Activated T-helper 1 cell treated with anti-CD3 and anti-CD28 coated beads, Interleukin-2, amount 50 U/mL, for 16 hours (primary cell): ENCODE measurements around the gene PSMG4.
A peak's percentile ranks its signal among the peaks of the same experiment; 100 is the strongest.

Experiments used
- DNase-seq, 2 donors: peaks; one replicate each; pipeline ENCODE4 v3.0.0-alpha.2; 2020; ENCODE audit warnings: low read depth in 1 of 2, low spot score in 1 of 2

The PSMG4 gene

DNA sequence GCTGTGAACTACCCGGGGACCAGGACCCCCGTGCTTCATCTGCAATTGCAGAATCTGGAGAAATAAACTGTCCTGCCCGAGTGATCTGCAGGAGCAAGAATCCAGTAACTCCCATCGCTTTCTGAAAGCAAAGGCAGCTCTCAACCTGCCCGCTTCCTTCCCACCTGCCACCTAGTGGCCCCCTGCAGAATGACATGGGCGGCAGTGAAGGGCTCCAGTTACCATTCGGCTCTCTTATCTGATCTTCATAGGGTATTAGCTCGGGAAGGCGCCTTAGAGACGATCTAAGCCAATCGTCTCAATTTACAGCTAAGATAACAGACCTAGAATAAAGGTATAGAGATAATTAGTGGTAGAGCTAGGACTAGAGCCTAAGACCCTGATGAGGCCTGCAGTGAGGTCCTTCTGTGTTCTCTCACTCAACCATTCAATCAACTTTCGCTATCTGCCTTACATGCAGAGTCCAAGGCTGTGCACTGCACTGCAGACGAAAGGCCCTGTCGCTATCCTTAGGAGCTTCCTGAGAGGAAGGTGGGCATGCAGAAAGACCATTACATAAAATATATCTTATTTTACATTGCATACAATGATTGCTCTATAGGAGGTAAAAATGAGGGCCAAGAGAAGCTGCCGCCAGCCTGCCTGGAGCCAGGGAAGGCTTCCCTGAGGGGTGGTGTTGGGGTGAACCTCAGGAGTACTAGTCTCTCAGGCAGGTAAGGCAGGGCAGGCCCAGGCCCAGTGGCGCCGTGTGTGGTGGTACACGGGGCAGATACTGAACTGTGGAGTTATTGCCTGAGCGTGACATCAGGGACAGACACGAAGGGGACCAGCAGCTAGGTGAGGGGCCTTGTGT lies 7.1 kb upstream of the PSMG4 start:
- peak; percentile 61 to 65 for DNase-seq

DNA sequence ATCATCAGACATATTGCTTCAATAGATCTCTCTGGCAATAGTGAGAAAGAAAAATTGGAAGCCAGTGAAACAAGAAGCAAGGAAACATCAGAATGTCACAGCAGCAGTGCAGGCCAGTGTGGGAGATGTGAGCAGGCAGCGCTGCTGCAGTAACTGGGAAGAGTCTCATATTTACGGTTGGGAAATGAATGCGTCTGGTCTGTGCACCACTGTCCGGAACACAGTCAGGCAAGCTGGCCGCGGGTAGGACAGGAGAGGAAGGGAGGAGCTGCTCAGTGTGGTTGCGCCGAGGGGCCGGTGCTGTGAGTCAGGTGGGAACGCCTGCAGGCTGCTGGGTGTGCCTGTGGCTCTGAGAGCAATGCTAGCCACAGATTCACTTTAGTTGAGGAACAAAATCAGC lies 6.4 kb upstream of the PSMG4 start:
- DNase-seq, result no peak

DNA sequence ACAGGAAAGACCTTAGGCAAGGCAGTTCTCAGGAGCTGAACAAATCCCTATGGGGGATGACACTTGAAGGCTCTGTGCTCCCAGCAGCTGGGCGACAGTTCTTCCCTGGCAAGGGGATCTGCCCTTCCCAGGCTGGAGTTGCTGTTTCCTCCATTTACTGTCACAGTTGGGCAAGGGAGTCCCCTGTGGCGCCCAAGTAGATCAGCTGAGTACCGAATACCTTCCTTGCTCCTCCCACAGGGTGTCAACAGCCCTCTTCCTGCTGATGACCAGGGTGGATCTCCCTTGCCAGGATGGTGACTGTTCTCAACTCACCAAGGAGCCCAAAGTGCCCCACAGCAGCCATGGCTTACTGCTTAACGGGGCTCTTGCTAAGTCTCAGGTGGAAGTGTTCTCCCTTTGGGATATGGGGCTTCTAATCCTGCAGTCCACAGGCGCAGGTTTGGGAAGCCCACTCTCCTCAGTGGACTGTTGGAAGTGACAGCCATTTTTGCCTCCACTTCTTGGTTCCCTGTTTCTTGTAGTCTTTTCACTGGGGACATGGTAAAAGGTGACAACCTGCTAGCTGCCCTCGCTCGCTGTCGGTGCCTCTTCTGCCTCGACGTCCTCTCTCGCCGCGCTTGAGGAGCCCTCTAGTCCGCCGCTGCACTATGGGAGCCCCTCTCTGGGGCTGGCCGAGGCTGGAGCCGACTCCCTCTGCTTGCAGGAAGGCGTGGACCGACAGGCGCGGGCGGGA lies 5.7 kb upstream of the PSMG4 start:
- no peak for DNase-seq

DNA sequence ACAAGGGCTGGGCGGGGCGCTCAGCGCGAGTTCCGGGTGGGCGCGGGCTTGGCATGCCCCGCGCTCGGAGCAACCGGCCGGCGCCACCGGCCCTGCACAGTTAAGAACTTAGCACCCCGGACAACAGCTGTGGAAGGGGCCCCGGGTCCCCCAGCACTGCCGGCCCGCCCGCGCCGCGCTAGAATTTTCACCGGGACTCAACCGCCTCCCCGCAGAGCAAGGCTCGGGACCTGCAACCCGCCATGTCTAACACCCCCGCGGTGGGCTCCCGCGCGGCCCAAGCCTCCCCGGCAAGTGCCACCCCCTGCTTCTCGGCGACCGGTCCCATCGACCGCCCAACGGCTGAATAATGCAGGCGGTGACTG lies 5.2 kb upstream of the PSMG4 start:
- no peak for DNase-seq

DNA sequence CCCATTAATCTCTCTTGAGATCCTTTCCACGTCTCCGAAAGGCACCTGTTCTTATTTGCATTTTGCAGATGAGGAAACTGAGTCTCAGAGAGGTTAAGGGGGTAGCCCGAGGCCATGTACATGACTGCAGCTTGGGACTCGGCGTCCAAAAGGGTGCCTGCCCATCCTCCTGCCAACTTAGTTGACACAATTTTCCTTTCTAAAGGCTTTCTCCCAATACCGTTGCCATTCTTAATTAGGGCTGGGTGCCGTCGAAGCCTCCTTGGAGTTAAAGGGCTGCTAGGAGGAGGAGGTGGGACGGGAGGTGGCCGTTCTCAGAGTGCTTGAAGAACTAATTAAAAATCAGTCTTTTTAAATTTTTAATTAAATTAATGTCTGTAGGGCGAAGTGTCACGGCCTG lies 546 bp upstream of the PSMG4 start:
- no peak for DNase-seq

DNA sequence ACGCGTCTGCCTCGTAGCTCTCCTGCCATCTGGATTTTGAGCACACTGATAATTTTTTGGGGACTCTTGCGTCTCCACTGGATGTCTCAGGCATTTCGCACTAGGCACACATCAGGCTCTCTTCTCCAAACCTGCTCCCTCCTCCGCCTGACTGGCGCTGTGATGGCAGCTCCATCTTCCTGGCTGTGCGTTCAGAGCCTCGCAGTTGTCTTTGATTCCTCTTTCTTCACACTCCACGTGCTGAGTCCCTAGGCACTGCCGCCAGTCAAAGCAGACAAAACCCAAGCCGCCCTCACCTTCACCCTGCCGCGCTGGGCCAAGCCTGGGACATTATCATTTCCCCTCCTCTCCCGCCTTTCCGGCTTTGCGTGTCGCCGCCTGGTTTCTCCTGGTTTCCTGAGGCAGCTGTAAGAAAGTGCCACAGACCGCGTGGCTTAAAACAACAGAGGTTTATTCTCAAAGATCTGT lies 778 bp downstream of the PSMG4 start:
- no peak for DNase-seq

DNA sequence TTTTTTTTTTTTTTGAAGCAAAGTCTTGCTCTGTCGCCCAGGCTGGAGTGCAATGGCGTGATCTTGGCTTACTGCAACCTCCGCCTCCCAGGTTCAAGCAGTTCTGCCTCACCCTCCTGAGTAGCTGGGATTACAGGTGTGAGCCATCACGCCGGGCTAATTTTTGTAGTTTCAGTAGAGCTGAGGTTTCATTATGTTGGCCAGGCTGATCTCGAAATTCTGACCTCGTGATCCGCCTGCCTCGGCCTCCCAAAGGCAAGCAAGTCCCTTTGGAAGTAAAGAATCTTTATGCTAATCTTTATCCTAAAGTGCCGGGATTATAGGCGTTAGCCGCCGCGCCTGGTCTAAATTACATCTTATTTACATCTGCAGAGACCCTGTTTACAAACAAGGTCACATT lies 1.5 kb downstream of the PSMG4 start:
- DNase-seq, result no peak

DNA sequence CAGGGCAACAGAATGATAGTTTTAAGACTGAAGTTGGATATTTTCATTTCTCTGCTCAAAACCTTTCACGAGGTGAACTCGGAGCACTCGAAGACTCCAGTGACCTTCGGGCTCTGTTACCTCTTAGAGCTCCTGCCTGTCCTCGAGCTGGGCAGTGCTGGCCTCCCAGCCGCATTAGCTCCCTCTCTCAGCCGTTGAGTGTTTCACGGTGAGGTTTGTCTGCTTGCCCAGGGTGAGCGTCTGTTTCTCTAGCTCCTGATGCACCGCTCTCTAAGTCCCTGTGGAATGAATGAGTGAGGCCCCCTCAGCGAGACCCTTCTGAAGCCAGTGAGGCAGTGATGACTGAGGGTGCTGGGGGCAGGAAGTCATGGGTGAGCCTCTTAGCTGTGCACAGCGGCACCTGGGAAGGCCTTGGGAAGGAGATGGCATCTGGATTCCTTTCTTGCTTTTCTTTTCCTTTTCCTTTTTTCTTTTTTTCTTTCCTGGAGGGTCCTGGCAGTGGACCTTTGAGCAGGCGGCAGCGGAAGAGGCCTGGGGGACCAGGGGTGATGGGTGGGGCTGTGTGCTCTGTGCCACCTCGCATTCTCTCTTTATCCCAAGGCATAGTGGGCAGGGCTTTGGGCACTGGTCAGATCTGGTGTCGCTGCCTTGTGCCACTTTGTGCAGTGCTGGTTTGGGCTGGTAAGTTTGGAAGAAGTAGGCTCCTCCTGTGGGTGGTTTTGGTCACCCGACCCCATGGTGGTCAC lies 2.2 kb downstream of the PSMG4 start:
- DNase-seq, result no peak

DNA sequence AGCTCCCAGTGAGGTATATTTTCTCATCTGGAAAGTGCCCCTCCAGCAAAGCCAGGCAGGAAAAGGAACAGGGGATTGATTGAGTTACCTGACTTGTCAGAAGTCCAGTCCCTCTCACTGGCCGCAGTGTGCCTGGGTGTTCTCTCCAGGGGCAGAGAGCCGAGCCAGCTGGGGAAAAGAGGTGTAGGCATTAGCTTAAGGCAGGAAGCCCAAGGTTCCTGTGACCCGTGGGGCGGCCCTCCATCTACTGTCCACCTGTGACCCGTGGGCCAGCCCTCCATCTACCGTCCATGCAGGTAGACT lies 2.7 kb downstream of the PSMG4 start:
- DNase-seq, result no peak

DNA sequence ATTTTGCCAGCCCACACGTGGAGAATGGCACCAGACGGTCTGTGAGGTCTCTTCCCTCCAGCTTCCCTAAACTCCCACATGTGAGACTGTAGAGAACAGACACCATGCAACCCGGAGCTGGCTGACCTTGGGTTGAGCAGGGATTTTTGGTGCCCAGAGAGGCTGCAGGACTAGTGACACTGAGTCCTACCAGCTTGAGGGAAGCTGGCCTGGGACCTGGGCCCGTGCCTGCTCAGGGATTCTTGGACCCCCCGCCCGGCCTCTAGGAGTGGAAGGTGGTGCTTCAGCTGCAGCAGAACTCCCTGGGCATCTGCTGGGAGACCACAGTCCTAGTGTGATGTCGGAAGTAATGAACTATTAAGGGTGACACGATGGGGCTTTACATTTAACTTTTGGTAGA lies 3.2 kb downstream of the PSMG4 start:
- no peak for DNase-seq

DNA sequence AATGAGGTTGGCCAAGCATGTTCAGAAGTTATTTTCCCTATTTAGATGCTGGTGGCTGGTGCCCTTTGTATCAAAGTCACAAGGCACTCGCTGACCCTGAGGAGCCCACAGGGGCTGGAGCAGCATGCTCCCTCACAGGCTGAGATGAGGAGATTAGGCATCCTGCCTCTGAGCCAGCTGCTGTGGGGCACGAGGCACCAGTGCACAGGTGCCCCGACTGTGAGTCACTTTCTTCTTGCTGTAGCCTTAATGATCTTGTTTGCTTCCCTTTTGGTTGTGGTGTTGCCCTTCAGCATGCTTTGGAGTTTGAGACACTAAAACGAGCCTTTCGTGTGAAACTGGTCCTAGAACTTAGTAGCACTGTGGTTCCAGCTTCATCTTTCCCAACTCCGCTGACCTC lies 4.3 kb downstream of the PSMG4 start:
- no peak for DNase-seq

DNA sequence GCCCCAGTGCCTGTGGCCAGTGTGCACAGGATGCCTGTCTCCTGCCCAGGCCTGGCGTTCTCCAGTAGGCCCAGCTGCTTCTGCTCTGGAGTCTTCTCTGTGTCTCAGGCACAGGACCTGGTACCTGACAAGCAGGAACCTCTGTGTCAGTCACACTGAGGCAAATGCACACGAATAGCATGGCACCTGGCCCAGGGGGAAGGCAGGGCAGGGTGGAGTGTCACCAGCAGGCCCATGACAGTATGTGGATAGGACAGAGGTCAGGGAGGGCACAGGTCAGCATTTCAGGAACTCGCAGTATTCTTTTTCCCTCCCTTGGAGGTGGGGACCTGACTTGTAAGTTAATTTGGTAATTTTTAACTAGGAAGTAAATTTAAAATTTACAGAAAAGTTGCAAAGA lies 5.6 kb downstream of the PSMG4 start:
- DNase-seq, result no peak

DNA sequence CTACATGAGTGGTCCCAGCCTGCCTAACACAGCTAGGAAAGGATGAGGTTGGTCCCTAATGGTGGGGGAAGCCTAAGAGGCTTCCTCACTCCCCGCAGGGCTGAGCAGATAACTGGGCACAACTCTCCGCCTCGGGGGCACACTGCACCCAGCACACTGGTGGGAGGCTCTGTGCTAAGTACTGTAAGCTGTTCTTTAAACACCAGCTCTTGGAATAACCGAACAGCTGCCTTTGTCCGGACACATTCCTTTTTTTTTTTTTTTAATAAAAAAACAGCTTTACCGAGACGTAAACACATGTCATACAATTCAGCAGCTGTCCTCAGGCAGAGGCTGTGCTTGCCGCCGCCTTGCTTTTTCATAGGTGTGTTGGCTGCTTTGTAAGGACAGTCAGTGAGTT lies 6.9 kb downstream of the PSMG4 start:
- no peak for DNase-seq

DNA sequence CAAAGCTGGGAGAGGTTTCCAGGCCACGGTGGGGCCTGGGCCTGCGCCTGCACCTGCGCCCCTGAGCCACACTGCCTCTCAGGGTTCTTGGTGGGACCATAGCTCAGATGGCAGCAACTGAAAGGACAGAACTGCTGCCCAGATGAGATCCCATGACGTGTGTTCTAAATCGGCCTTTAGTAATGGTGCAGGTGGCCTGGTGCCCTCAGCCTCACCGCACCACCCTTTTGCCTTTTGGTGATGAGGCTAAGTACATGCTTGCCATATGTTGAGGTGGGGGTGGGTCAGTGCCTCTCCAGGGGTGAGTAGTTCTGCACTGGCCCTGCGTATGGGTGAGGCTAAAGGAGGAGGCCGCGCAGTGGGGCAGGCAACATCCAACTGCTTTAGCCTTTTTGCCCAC lies 7.4 kb downstream of the PSMG4 start:
- no peak for DNase-seq

DNA sequence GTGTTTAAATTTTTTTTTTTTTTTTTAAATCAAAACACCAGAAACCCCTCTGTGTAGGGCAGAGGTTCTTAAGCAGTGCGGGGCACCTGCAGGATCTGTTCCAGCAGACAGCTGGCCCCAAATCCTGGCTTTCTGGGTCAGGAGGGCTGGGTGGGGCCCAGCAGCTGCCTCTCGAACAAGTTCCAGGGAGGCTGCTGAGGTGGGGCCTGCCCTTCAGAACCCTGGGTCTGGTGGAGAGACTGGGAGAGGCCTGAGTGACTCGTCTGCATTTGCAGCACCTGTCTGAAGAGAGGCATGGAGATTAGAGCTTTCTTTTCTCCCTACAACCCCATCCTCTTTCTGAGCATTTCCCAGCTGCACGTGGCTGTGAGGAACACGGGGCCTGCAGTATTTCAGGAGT lies 8.4 kb downstream of the PSMG4 start:
- no peak for DNase-seq

DNA sequence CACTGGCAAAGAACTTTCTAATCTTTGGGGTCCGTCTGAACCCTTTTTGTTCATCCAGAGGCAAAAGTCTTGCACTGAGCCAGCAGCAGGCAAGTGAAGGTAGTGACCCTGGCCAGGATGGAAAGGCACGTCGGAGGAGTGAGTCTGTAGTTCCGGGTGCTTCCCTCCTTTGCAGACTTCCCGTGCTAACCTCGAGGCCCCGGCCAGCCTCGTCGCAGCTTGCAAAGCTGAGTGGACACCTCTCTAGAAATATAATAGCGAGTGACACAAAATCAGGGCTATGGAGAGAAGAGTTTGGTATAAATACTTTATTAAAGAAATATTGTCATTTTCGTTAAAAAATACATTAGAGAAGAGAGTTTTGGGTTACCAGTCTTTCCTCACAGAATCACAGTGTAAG lies 9.9 kb downstream of the PSMG4 start:
- no peak for DNase-seq

DNA sequence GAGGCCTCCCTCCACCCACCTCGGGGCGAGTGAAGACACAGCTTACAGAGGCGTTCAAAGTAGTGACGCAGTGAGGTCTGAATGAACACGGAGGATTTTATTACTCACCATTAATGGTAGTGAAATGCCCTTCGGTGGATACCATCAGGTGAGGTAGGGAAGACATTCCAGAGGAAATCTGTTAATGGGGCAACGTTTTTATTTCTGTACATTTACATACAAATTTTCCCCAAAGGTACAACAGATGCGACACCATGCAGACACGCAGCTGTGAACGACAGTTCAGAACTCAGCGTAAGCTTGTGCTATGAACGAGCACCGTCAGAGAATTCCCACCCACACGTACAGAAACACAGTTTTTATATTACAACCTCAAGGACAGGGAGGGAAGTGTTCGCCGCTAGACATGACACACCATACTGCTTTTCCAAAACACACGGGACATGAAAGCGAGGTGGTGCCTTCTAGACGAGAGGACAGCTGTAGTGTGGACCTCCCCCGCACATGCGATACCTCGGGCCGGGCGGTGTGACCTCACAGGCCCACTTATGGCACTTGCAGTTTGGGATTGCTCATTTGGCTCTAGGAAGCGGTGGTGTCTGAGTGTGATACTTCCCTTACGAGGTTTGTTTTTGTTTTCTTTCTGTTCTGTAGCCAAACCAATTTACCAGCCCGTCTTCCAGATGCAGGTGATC lies 10.7 kb downstream of the PSMG4 start:
- DNase-seq, result no peak

DNA sequence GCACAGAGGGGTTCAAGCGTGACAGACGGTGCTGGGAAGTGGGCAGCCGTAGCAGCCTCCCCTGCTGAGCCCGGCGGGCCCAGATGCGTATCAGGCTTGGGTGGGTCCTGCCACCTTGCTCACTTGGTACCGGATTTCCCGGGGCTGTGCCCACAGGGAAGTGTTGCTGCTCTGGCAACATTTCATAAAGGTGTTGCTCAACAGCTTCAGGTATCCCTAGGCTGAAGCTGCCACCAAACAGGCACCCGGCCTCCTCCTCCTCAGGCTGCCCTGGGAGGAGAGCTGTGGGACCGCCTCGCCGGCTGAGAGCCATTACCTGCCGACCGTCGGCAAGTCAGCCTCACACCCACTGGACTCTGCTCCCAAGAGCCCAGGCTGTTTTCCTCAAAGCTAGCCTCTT lies 11.5 kb downstream of the PSMG4 start:
- DNase-seq, result no peak

DNA sequence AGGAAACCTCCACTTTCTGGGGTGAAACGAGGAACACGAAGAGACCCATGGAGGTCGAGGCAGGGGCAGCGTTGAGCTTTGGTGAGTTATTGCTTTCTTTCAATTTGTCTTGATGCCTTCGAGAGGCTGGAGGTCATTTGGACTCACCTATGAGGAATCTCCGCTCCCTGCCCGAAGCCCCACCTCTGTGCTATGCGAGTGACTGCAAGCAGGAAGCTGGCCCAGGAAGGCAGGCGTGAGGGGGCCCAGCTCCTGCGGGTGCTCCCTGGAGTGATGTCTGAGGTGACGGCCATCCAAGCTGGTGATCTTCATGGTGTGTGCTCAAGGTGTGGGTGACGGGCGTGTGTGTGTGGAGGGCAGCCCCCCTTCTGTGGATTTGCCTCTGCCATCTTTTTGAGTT lies 13.0 kb downstream of the PSMG4 start:
- no peak for DNase-seq

DNA sequence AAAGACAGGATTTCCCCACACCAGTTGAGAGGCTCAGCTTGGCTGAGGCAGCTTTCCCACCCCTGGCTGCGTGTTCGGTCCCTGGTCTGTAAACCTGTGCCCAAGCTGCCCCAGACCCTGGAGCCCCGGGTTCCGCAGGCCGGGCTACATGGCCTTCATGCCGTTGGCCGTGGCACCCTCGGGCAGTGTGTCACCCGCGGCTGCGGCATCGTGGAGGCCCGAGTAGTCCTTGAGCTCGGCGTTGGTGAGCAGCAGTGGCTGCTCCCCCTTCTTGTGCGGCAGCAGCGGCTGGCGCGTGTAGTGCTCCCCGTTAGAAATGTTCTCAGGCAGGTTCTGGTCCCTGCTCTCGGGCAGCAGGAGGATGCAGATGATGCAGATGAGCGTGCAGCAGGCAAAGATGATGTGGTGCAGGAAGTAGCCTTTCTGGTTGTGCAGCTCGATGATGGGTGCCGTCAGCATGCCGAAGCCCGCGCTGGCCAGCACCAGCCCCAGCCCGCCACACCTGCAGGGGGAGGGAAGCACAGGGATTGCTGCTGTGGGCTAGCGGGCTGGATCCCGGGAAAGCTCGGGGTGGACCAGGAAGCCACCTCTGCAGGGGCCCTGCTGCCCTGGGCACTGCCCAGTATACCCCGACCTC lies 14.3 kb downstream of the PSMG4 start:
- no peak for DNase-seq
